Daoy (cell line): ENCODE results near the gene CDK5. TPM values are rescaled to one million over a fixed set of nuclear protein-coding genes. Genes with fewer than 3 reads are reported as not detected.

Experiments
- DNase-seq: peaks from one replicate; pipeline ENCODE4 v3.0.0-alpha.2; 2015; ENCODE audit warnings: low read depth
- total RNA-seq: library from RNA; depleted of rRNA; stranded (reverse); fragments of >200 nt; shearing (Covaris generic); gene quantifications from 2 replicates; pipeline ENCODE4 v1.2.3, GENCODE V29; 2014; rRNA removed

The CDK5 gene
- 56.6 and 63.8 TPM in 2 replicates for total RNA-seq

GRCh38 chr7:151057506-151057988, at the start of gene CDK5:
CDK5 (minus strand) TSS chr7:151057897; CDS start chr7:151057848, 49 bp downstream.
- DNase-seq, result no peak

DNA sequence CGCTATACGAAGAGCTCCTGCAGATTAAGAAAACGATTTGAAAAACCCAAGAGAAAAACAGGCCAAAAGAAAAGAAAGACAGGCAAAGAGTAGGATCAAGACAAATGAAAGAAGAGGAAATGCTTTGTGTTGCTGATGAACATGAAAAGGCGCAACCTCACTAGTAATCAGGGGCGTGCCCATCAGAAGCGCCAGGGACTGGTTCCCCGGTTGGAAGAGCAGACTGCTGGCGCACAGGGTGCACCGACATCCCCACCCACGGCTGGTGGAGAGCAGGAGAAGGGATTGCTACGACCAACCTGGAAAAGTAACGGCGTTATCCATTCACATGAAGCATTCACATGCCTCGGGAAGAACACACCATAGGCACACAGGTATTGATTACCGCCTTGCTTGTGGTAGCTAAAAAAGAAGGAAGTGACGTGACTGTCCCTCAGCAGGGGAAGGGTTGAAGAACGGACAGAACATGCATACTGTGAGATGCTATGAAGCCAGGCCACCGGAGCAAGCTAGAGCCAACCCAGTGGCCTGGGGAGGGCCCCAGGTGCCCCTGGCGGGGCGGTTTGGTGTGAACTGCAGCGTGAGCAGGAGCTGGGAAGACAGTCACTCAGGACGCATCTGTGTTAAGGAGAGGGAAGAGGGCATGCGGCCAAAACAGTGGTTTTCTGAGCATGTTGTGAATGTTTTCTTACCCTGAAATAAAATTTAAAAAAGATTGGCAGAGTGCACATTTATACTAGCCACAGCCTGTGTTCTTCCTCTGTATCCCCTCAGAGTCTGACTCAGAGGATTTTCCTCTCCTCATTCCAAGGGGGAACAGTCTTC, 46.9 kb upstream of the CDK5 start:
- DNase-seq, result no peak

DNA sequence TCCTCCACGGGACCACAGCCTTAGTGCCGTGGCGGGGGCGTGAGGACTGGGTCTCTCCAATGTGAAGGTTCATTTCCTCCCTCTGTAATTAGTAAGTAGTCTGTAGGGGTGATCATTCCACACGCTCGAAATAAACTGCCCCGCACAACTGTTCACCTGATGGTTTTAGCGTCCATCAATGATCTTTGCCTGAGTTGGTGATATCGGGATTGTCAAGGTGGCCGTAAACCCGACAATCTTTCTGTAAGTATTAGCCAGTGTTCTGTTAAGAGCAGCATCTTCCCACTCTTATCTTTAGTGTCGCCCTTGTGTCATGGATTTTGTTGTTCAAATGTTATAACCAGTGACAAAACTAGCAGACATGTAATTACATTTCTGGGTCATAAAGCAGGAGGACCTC, 46.3 kb upstream of the CDK5 start:
- no peak for DNase-seq

- DNase-seq, result no peak
Observed at GRCh38 chr7:151102991-151103390, 45.3 kb upstream of the CDK5 start.

GRCh38 chr7:151101621-151102396, 44.1 kb upstream of the CDK5 start:
- DNase-seq, result no peak

- DNase-seq, result no peak
Observed at GRCh38 chr7:151100921-151101320, 43.2 kb upstream of the CDK5 start.

DNA sequence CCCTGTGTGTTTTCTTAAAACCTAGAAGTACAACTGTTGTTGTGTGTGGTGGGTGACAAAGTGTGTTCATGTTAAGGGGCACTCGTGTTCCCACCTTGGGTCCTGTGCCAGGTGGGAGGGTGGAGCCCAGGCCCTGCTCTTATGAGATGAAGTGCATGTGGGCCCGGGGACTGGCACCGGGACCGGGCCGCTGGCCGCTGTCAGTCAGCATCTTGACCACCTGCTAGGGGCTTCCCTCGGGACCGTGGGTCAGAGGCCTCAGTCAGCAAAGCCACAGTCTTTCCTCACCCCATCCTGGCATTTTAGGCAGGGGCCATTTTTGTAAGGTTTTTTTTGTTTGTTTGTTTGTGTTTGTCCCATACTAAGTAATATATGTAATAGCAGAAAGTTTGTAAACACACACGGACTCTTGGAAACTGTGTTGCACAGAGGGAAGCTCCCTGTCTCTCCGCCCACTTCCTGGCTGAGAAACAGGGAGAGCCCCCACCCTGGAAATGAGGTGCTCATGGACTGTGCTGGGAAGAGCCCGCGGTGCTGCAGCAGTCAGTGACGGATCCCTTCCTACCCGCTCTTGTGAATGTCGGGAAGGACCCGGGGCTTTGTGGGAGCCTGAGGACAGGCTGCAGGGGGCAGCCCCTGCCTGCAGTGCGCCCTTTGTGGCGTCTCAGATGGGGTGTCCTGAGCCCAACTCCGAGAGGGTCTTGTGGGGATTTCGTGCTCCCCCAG, 42.0 kb upstream of the CDK5 start:
- no peak for DNase-seq

DNA sequence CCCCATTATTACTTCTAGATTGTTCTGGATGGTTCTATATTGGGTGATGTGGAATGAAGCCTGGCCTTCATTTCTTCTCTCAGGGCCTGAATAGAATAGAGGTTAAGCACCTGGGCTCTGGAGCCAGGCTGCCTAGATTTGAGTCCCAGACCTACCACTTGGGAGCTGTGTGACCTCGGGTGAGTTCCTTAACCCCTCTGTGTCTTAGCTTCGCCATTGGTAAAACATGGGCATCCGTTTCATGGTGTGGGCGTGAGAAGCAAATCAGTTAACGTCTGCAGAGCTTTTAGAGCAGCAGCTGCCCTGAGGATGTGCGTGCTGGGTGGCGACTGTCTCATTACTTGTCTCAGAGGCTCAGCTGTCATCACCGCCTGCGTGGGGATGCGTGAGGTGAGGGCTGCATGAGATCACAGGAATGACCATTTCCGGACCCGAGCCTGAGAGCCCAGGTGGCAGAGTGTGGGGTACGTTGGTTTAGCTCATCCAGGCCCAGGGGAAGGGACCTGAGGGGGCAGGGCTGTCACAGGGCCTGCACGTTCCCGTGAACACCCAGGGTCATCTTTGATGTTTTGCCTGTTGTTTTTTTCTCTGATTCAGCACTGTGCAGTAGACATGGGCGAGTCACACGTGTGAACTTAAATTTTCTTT, 38.3 kb upstream of the CDK5 start:
- DNase-seq, result no peak

GRCh38 chr7:151095123-151095797, 37.6 kb upstream of the CDK5 start:
- no peak for DNase-seq

- no peak for DNase-seq
Observed at GRCh38 chr7:151094675-151095074, 37.0 kb upstream of the CDK5 start.

- DNase-seq, result no peak
Observed at GRCh38 chr7:151093748-151094147, 36.1 kb upstream of the CDK5 start.

- DNase-seq, result no peak
Observed at GRCh38 chr7:151091988-151092387, 34.3 kb upstream of the CDK5 start.

DNA sequence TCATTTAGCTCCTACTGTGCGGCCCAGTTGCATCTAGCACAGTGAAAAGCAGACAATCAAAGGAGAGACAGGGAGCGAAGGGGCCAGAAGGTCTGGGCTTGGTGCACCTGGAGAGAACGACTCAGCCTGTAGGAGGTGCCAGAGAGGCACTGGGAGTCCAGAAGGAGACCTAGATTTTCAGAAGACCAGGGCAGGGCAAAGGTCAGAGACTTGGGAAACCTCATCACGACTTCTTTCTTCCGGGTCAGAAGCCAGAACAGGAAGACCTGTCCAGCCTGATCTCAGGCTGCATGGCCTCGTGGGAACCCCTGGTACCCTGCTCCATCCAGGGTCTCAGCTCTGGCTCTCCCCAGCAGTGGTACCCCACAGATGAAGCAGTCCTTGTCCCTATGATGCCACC, 33.7 kb upstream of the CDK5 start:
- no peak for DNase-seq

GRCh38 chr7:151091003-151091402, 33.3 kb upstream of the CDK5 start:
- DNase-seq, result no peak

DNA sequence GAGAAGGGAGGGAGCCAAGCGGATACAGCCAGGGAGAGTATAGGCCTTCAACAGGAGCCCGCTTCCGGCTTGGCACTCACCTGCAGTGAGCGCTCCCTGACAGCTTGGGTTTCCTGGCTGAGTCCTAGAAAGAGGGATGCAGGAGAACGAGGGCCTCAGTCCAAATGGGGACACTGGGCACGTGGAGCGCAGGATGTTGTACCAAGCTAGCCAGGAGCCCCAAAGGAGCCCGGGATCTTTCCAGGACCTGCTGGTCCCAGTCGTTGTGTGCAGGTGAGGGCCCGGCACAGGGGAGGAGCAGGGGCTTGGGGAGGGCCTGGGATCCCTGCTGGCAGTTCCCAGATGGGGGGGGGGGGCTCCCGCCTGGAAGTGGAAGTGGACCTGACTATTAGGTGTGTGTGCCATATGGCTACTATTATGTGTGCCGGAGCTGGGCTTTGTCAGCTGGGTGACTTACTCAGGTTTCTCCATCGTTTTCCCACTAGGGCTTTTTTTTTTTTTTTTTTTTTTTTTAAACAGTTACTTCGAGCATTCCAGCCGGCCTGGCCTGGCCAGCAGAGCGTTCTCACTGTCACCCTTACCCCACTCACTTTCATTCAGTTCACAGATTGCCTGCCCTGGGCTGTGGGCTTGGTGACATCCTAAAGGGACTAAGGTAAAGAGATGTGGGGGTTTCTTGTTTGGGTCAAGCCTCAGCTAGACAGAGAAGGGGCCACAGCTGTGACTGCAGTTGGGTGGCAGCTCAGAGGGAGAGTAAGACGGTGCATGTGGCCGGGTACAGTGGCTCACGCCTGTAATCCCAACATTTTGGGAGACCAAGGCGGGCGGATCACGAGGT, 32.4 kb upstream of the CDK5 start:
- no peak for DNase-seq

GRCh38 chr7:151088856-151089699, 31.4 kb upstream of the CDK5 start:
- peak; percentile 79 for DNase-seq

- DNase-seq, result peak; percentile 51
Observed at GRCh38 chr7:151088019-151088855, 30.5 kb upstream of the CDK5 start.
